WTC11 (cell line): Measurements from ENCODE around the gene PBX4. TPM values are rescaled to one million over a fixed set of nuclear protein-coding genes. Genes with fewer than 3 reads are reported as not detected.

Experiments used
- ATAC-seq: fragments of 200-7000 bp; cut with Tn5 transposase; 2 replicates; pipeline ENCODE4 v1.10.0; 2021; ENCODE audit warnings: mild to moderate bottlenecking, moderate library complexity
- CTCF ChIA-PET: fragments of 300-600 bp; sonication (Branson Sonifier 250); formaldehyde crosslinking; loops from one replicate; lab custom pipeline; 2021; ENCODE audit warnings: antibody characterized with exemption; lab: Charles Lee
- POLR2A ChIA-PET: fragments of 350-600 bp; sonication (Branson Sonifier 250); formaldehyde crosslinking; loops from one replicate; lab custom pipeline; 2021; ENCODE audit warnings: antibody characterized with exemption; lab: Charles Lee
- DNase-seq: peaks from one replicate; pipeline ENCODE4 v3.0.0; 2021; ENCODE audit warnings: low spot score
- H3K27ac Mint-ChIP-seq: 2 replicates; pipeline ENCODE4 v1.8.0; 2021; ENCODE audit warnings: mixed read lengths
- H3K27me3 Mint-ChIP-seq: 2 replicates; pipeline ENCODE4 v1.8.0; 2021; ENCODE audit warnings: low read depth, mild to moderate bottlenecking, moderate library complexity, mixed read lengths
- H3K36me3 Mint-ChIP-seq: 2 replicates; pipeline ENCODE4 v1.8.0; 2021; ENCODE audit warnings: mixed read lengths
- H3K4me1 Mint-ChIP-seq: 2 replicates; pipeline ENCODE4 v1.8.0; 2022; ENCODE audit warnings: mixed read lengths
- H3K4me3 Mint-ChIP-seq: 2 replicates; pipeline ENCODE4 v1.8.0; 2021; ENCODE audit warnings: mild to moderate bottlenecking, moderate library complexity, mixed read lengths
- H3K9me3 Mint-ChIP-seq: 2 replicates; pipeline ENCODE4 v1.8.0; 2021; ENCODE audit warnings: mixed read lengths
- ATF2 ChIP-seq: sonication (generic); formaldehyde crosslinking; IDR thresholded peaks from 2 replicates; pipeline ENCODE4 v1.8.1; 2022; ENCODE audit warnings: low read depth, missing genetic modification reagents, borderline replicate concordance
- CBFB ChIP-seq: sonication (generic); formaldehyde crosslinking; IDR thresholded peaks from 2 replicates; pipeline ENCODE4 v1.8.1; 2022; ENCODE audit warnings: mild to moderate bottlenecking, low read depth, missing genetic modification reagents
- CREB1 ChIP-seq: sonication (generic); formaldehyde crosslinking; IDR thresholded peaks from 2 replicates; pipeline ENCODE4 v1.8.0; 2023; ENCODE audit warnings: mild to moderate bottlenecking, missing genetic modification reagents
- CTCF ChIP-seq: fragments of 200-600 bp; IDR thresholded peaks from 2 replicates; pipeline ENCODE4 v1.8.0; 2022; ENCODE audit warnings: antibody characterized with exemption
- EMX1 ChIP-seq: fragments of 250-450 bp; sonication (Bioruptor Pico); IDR thresholded peaks from 2 replicates; pipeline ENCODE4 v1.8.0; 2021; ENCODE audit warnings: mild to moderate bottlenecking
- ESRRA ChIP-seq: sonication (generic); formaldehyde crosslinking; IDR thresholded peaks from 2 replicates; pipeline ENCODE4 v1.8.1; 2022; ENCODE audit warnings: mild to moderate bottlenecking, missing genetic modification reagents, borderline replicate concordance
- FOXJ3 ChIP-seq: sonication (generic); formaldehyde crosslinking; IDR thresholded peaks from 2 replicates; pipeline ENCODE4 v1.9.0; 2021; ENCODE audit warnings: missing genetic modification reagents, mild to moderate bottlenecking, borderline replicate concordance
- FOXK1 ChIP-seq: sonication (generic); formaldehyde crosslinking; IDR thresholded peaks from 2 replicates; pipeline ENCODE4 v1.8.0; 2022; ENCODE audit warnings: mild to moderate bottlenecking, moderate library complexity, missing genetic modification reagents
- HMGA2 ChIP-seq: fragments of 250-450 bp; sonication (Bioruptor Pico); IDR thresholded peaks from 2 replicates; pipeline ENCODE4 v1.4.0; 2021; ENCODE audit warnings: mild to moderate bottlenecking, moderate library complexity
- NR2C2 ChIP-seq: sonication (generic); formaldehyde crosslinking; IDR thresholded peaks from 2 replicates; pipeline ENCODE4 v1.8.0; 2022; ENCODE audit warnings: mild to moderate bottlenecking, missing genetic modification reagents
- PRDM15 ChIP-seq: sonication (generic); formaldehyde crosslinking; IDR thresholded peaks from 2 replicates; pipeline ENCODE4 v1.8.0; 2022; ENCODE audit warnings: missing genetic modification reagents
- PREB ChIP-seq: sonication (generic); formaldehyde crosslinking; IDR thresholded peaks from 2 replicates; pipeline ENCODE4 v1.8.1; 2022; ENCODE audit warnings: mild to moderate bottlenecking, missing genetic modification reagents, moderate library complexity, borderline replicate concordance
- TEAD1 ChIP-seq: sonication (generic); formaldehyde crosslinking; IDR thresholded peaks from 2 replicates; pipeline ENCODE4 v1.8.0; 2022; ENCODE audit warnings: mild to moderate bottlenecking, missing genetic modification reagents
- ZBTB43 ChIP-seq: sonication (generic); formaldehyde crosslinking; IDR thresholded peaks from 2 replicates; pipeline ENCODE4 v1.8.1; 2023; ENCODE audit warnings: mild to moderate bottlenecking, missing genetic modification reagents
- total RNA-seq: library from RNA; stranded (reverse); gene quantifications from 3 replicates; pipeline ENCODE4 v1.2.3, GENCODE V29; 2021
- TF ChIP-seq, protein P1 (sequence below): fragments of 250-450 bp; sonication (Bioruptor Pico); IDR thresholded peaks from 2 replicates; pipeline ENCODE4 v2.1.2; 2022; ENCODE audit warnings: mild to moderate bottlenecking, moderate library complexity
- TF ChIP-seq, protein P2 (sequence below): sonication (generic); formaldehyde crosslinking; IDR thresholded peaks from 2 replicates; pipeline ENCODE4 v1.8.0; 2022; ENCODE audit warnings: mild to moderate bottlenecking, missing genetic modification reagents
- TF ChIP-seq, protein P3 (sequence below): sonication (generic); formaldehyde crosslinking; IDR thresholded peaks from 2 replicates; pipeline ENCODE4 v1.8.1; 2023; ENCODE audit warnings: mild to moderate bottlenecking, moderate library complexity, missing genetic modification reagents

Gene PBX4
- total RNA-seq, 1 experiment from 2014 or later: 3.2 TPM

DNA sequence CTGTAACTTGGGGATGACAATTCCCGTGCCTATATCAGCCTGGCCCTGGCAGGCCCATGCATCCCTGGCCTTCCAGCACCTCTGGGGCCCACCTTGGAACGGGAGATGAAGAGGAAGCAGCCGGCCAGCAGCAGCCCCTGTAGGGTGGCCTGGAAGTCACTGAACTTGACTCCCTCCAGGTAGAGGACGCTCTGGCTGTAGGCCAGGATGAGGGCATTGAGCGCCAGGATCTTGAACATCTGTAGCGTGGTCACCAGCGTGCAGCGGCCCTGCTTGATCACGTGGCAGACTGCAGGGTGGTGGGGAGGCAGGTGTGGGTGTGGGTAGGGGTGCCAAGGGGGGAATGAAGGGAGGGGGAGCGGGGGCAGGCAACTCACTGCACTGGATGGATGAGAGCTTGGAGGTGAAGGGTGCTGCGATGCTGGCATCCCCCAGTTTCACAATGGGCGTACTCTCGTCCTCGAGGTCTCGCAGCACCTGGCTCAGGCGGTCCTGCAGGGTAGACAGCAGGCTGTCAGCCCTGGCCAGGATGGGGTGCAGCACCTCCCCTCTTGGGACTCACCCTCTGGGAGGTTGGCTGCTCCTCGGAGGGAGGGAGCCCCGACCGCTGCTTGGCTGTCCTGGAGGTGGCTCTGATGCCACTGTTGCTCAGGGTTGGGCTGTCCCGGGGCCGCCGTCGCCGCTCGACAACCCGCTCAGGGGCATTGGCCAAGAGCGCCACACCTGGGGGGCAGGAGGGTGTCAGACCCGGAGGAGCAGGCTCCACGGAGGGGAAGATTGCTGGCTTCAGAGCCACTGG, 28.7 kb upstream of the PBX4 start (continued):
- TF ChIP-seq ZBTB43 (CRISPR knock-in tag): no peak

DNA sequence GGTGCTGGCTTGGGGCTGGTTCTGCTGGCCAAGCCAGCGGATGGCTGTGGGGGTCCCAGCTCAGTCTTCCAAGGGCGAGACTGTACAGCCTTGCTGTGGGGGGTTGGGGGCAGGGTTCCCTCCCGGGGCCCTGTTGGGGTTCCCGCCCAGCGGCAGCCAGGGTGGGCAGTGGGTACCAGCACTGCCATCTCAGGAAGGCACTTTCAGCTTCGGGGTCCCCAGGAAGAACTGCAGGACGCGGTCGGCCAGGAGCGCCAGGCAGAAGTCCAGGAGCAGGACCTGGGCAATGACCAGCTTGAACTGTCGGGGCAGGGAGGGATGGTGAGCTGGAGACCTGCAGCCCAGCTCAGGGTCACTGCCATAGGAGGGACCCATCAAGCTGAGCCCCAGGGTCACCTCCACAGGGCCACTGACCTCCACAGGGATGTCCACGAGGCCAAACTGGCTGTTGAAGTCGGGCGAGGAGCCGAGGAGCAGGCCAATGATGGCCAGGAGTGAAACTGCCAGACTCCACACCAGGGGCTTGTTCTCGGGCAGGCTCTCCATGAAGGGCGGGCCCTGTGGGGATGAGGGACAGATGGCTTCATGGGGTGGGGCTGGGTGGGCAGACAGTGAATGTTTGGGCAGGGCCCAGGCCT, 26.9 kb upstream of the PBX4 start:
- no peak for ATAC-seq
- ChIA-PET CTCF (interaction anchor here (1.9 kb wide), 1 partner anchor 25 kb away, joined by 10 read pairs; no protein-coding TSS in a partner anchor), POLR2A (interaction anchor here (1.1 kb wide), 1 partner anchor 113 kb away, joined by 3 read pairs; no protein-coding TSS in a partner anchor)
- no peak for TF ChIP-seq HMGA2 (CRISPR knock-in tag)
- no peak for TF ChIP-seq ATF2 (CRISPR knock-in tag)
- no peak for TF ChIP-seq PRDM15 (CRISPR knock-in tag)
- TF ChIP-seq, protein P1, sequence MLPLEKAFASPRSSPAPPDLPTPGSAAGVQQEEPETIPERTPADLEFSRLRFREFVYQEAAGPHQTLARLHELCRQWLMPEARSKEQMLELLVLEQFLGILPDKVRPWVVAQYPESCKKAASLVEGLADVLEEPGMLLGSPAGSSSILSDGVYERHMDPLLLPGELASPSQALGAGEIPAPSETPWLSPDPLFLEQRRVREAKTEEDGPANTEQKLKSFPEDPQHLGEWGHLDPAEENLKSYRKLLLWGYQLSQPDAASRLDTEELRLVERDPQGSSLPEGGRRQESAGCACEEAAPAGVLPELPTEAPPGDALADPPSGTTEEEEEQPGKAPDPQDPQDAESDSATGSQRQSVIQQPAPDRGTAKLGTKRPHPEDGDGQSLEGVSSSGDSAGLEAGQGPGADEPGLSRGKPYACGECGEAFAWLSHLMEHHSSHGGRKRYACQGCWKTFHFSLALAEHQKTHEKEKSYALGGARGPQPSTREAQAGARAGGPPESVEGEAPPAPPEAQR (CRISPR knock-in tag): no peak
- no peak for DNase-seq
- Mint-ChIP-seq H3K4me3 (no peak overlapping the region), H3K36me3 (peaks cover 26% of the 10 kb centered on the region), H3K9me3 (no peaks in the 10 kb centered on the region), H3K27me3 (no peaks in the 10 kb centered on the region), H3K4me1 (peaks cover 11% of the 10 kb centered on the region), H3K27ac (no peak overlapping the region)

GRCh38 chr19:19644054-19644388, 25.5 kb upstream of the PBX4 start:
- ChIA-PET CTCF (interaction anchor here (0.6 to 1.9 kb wide), 37 partner anchors 9 to 408 kb away, joined by 3 to 49 read pairs (median 5); partner anchors contain the start of genes ATP13A1, CILP2, LPAR2 and NDUFA13), POLR2A (interaction anchor here (1.1 to 1.5 kb wide), 5 partner anchors 16 to 217 kb away, joined by 3 to 7 read pairs (median 4); partner anchors contain the start of genes LPAR2 and ZNF101)
- H3K4me1 Mint-ChIP-seq: peaks cover 11% of the 10 kb centered on the region
- DNase-seq: no peak
- no peaks in the 10 kb centered on the region for H3K9me3 Mint-ChIP-seq
- H3K27me3 Mint-ChIP-seq: no peaks in the 10 kb centered on the region
- no peak for ATAC-seq
- H3K4me3 Mint-ChIP-seq: peak overlapping the region; percentile 94
- H3K27ac Mint-ChIP-seq: no peak overlapping the region
- H3K36me3 Mint-ChIP-seq: peaks cover 20% of the 10 kb centered on the region
- TF ChIP-seq CTCF (peak; percentile 15), CBFB (CRISPR knock-in tag) (no peak), PREB (CRISPR knock-in tag) (no peak), FOXJ3 (CRISPR knock-in tag) (no peak), FOXK1 (CRISPR knock-in tag) (no peak), EMX1 (CRISPR knock-in tag) (no peak), TEAD1 (peak; percentile 23; the same call in 1 of the 2 replicates), ESRRA (CRISPR knock-in tag) (no peak), NR2C2 (CRISPR knock-in tag) (no peak), CREB1 (CRISPR knock-in tag) (no peak)
- TF ChIP-seq, protein P2, sequence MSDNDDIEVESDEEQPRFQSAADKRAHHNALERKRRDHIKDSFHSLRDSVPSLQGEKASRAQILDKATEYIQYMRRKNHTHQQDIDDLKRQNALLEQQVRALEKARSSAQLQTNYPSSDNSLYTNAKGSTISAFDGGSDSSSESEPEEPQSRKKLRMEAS (CRISPR knock-in tag): no peak
- TF ChIP-seq, protein P3, sequence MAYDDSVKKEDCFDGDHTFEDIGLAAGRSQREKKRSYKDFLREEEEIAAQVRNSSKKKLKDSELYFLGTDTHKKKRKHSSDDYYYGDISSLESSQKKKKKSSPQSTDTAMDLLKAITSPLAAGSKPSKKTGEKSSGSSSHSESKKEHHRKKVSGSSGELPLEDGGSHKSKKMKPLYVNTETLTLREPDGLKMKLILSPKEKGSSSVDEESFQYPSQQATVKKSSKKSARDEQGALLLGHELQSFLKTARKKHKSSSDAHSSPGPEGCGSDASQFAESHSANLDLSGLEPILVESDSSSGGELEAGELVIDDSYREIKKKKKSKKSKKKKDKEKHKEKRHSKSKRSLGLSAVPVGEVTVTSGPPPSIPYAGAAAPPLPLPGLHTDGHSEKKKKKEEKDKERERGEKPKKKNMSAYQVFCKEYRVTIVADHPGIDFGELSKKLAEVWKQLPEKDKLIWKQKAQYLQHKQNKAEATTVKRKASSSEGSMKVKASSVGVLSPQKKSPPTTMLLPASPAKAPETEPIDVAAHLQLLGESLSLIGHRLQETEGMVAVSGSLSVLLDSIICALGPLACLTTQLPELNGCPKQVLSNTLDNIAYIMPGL (CRISPR knock-in tag): no peak
